CD14-positive monocyte (primary cell): ENCODE data around the gene TARS3. TPM values are rescaled to one million over a fixed set of nuclear protein-coding genes. Genes with fewer than 3 reads are reported as not detected.

Experiments
- DNase-seq, 3 donors: peaks; one replicate each; pipeline ENCODE4 v3.0.0-alpha.2; 2011 to 2022
- H2AFZ ChIP-seq: 2 replicates; pipeline ENCODE4 v1.6.0; 2012; ENCODE audit warnings: mild to moderate bottlenecking, low read depth, low read length, inconsistent platforms; ENCODE audit not compliant: insufficient read depth, poor library complexity, severe bottlenecking
- H3K27ac ChIP-seq, 2 donors: 1 replicate in 1 of 2; 2 replicates in 1 of 2; pipeline ENCODE4 v1.5.1; 2012 to 2013; ENCODE audit warnings: low read length in 2 of 2, control low read depth in 1 of 2, inconsistent platforms in 1 of 2, low read depth in 1 of 2, mild to moderate bottlenecking in 1 of 2
- H3K27me3 ChIP-seq, 2 donors: one replicate each; pipeline versions ENCODE4 v1.6.0 to v1.6.1; 2011 to 2013; ENCODE audit warnings: low read length in 2 of 2; ENCODE audit not compliant: control insufficient read depth in 2 of 2, insufficient read depth in 2 of 2
- H3K36me3 ChIP-seq, 2 donors: replicated peaks in 1 of 2; 1 replicate in 1 of 2; 2 replicates in 1 of 2; pipeline versions ENCODE4 v1.5.1 to v1.6.1; 2012 to 2013; ENCODE audit warnings: low read length in 2 of 2, control low read depth in 1 of 2, inconsistent platforms in 1 of 2, mild to moderate bottlenecking in 1 of 2; ENCODE audit not compliant: insufficient read depth in 2 of 2, control insufficient read depth in 1 of 2
- H3K4me1 ChIP-seq, 2 donors: 1 replicate in 1 of 2; 2 replicates in 1 of 2; pipeline versions ENCODE4 v1.5.1 to v1.6.1; 2012 to 2013; ENCODE audit warnings: low read length in 2 of 2, control low read depth in 1 of 2, inconsistent platforms in 1 of 2, mild to moderate bottlenecking in 1 of 2, moderate library complexity in 1 of 2; ENCODE audit not compliant: insufficient read depth in 2 of 2, control insufficient read depth in 1 of 2
- H3K4me2 ChIP-seq: replicated peaks from 2 replicates; pipeline ENCODE3; 2012; ENCODE audit warnings: low read length, moderate library complexity, mild to moderate bottlenecking; ENCODE audit not compliant: poor library complexity, severe bottlenecking; ENCODE audit errors: extremely low read depth
- H3K4me3 ChIP-seq, 3 experiments: fragments of 200-600 bp in 1 of 3; sonication (generic) in 1 of 3; replicated peaks in 1 of 3; 1 replicate in 2 of 3; 2 replicates in 1 of 3; pipeline ENCODE4 v1.5.1; 2011 to 2013; ENCODE audit warnings: low read length in 3 of 3, mild to moderate bottlenecking in 3 of 3, control low read depth in 2 of 3, low read depth in 2 of 3, inconsistent platforms in 1 of 3, moderate library complexity in 1 of 3
- H3K79me2 ChIP-seq: 2 replicates; pipeline ENCODE4 v1.6.0; 2012; ENCODE audit warnings: mild to moderate bottlenecking, control low read depth, inconsistent platforms, low read length, moderate library complexity; ENCODE audit not compliant: insufficient read depth
- H3K9ac ChIP-seq: 2 replicates; pipeline ENCODE4 v1.6.0; 2017; ENCODE audit warnings: low read length, mild to moderate bottlenecking; ENCODE audit not compliant: insufficient read depth, poor library complexity, severe bottlenecking
- H3K9me3 ChIP-seq, 2 donors: replicated peaks in 1 of 2; 1 replicate in 1 of 2; 2 replicates in 1 of 2; pipeline versions ENCODE4 v1.5.1 to v1.6.1; 2012 to 2013; ENCODE audit warnings: low read length in 2 of 2, control low read depth in 1 of 2; ENCODE audit not compliant: control insufficient read depth in 1 of 2, insufficient read depth in 1 of 2
- H4K20me1 ChIP-seq: 2 replicates; pipeline ENCODE4 v1.6.0; 2012; ENCODE audit warnings: mild to moderate bottlenecking, low read length, control low read depth, moderate library complexity; ENCODE audit not compliant: insufficient read depth
- H3K27ac Mint-ChIP-seq, 7 donors: one replicate each; pipeline ENCODE4 v1.8.0; 2020; ENCODE audit warnings: mild to moderate bottlenecking in 7 of 7, mixed read lengths in 7 of 7, moderate library complexity in 6 of 7, inconsistent platforms in 2 of 7
- H3K27me3 Mint-ChIP-seq, 3 donors: one replicate each; pipeline ENCODE4 v1.8.0; 2021 to 2022; ENCODE audit warnings: low read depth in 3 of 3, mild to moderate bottlenecking in 3 of 3, mixed read lengths in 3 of 3, moderate library complexity in 3 of 3, inconsistent platforms in 1 of 3
- H3K36me3 Mint-ChIP-seq, 2 donors: one replicate each; pipeline ENCODE4 v1.8.0; 2020; ENCODE audit warnings: mixed read lengths in 2 of 2, inconsistent platforms in 1 of 2, mild to moderate bottlenecking in 1 of 2
- H3K4me1 Mint-ChIP-seq: one replicate; pipeline ENCODE4 v1.8.0; 2020; ENCODE audit warnings: mild to moderate bottlenecking, mixed read lengths
- H3K4me3 Mint-ChIP-seq, 2 donors: one replicate each; pipeline ENCODE4 v1.8.0; 2020; ENCODE audit warnings: mild to moderate bottlenecking in 2 of 2, mixed read lengths in 2 of 2, moderate library complexity in 1 of 2
- H3K9me3 Mint-ChIP-seq, 7 donors: one replicate each; pipeline ENCODE4 v1.8.0; 2020 to 2022; ENCODE audit warnings: mixed read lengths in 7 of 7, mild to moderate bottlenecking in 6 of 7, moderate library complexity in 6 of 7, inconsistent platforms in 2 of 7
- WGBS: methylation state at CpG from one replicate; pipeline ENCODE4 v1.1.5; 2013; ENCODE audit warnings: missing lambda C conversion rate; ENCODE audit not compliant: insufficient coverage; 5-methylcytosine and 5-hydroxymethylcytosine counted together
- intact Hi-C, 2 donors: fragments of 100-400 bp; cut with micrococcal nuclease; formaldehyde crosslinking; loops; one replicate each; pipeline versions ENCODE4 v1.15.0 to v1.15.1; 2023
- polyA plus RNA-seq, 3 donors: library from polyadenylated mRNA; depleted of rRNA in 1 of 3; unstranded in 2 of 3; stranded (reverse) in 1 of 3; fragments of 300-500 nt in 2 of 3; fragments of >200 nt in 1 of 3; fragmentation: Illumina TruSeq in 2 of 3; gene quantifications; 1 replicate in 2 of 3; 2 replicates in 1 of 3; pipeline ENCODE4 v1.2.3, GENCODE V29; 2012 to 2021
- TF ChIP-seq, protein P1 (sequence below): fragments of 200-600 bp; IDR thresholded peaks from one replicate; pipeline ENCODE4 v1.8.0; 2022; ENCODE audit warnings: antibody characterized with exemption, mild to moderate bottlenecking

TARS3 gene
- polyA plus RNA-seq, 3 donors = 1.3 to 2.4 (median 1.8) TPM

DNA sequence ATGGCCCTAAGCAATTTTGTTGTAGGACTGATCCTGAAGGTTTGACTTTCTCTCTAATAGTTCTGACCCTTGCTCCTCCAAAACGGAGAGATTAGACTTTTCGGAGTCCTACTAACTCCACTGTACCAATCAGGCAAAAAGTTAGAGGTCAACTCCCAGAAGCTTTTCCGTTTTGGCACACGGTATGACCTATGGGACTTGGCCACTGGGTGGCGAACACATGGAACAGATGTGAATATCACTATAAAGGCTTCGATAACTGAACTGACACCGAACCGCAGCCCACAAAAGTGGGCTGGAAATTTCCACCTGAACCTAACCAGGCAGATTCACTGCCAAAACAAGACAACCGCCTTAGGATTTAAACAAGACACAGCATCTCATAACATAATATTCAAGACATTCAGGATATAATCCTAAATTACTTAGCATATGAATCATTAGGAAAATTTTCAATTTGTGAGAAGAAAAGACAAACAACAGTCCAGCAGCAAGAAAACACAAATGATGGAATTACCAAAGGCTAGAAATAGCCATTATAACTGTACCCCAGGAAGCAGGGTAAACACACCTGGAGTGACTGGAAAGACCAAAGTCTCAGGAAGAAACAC is 59.9 kb downstream of the TARS3 start:
- Histone ChIP-seq H3K27ac (no peak overlapping the region), H3K4me2 (no peak overlapping the region), H3K9me3 (no peaks in the 10 kb centered on the region), H3K4me3 (no peak overlapping the region), H3K79me2 (no peaks in the 10 kb centered on the region), H4K20me1 (no peaks in the 10 kb centered on the region), H3K27me3 (no peaks in the 10 kb centered on the region), H2AFZ (no peak overlapping the region), H3K9ac (no peak overlapping the region), H3K36me3 (no peaks in the 10 kb centered on the region), H3K4me1 (peaks cover 0 to under 1% of the 10 kb centered on the region in 2 donors)
- Mint-ChIP-seq H3K4me1 (peaks cover 7% of the 10 kb centered on the region), H3K4me3 (no peak overlapping the region), H3K27me3 (no peaks in the 10 kb centered on the region), H3K36me3 (peaks cover 2 to 9% of the 10 kb centered on the region in 2 donors), H3K9me3 (peaks cover 0 to 5% (median 0%) of the 10 kb centered on the region in 7 donors), H3K27ac (no peak overlapping the region)
- TF ChIP-seq, protein P1, sequence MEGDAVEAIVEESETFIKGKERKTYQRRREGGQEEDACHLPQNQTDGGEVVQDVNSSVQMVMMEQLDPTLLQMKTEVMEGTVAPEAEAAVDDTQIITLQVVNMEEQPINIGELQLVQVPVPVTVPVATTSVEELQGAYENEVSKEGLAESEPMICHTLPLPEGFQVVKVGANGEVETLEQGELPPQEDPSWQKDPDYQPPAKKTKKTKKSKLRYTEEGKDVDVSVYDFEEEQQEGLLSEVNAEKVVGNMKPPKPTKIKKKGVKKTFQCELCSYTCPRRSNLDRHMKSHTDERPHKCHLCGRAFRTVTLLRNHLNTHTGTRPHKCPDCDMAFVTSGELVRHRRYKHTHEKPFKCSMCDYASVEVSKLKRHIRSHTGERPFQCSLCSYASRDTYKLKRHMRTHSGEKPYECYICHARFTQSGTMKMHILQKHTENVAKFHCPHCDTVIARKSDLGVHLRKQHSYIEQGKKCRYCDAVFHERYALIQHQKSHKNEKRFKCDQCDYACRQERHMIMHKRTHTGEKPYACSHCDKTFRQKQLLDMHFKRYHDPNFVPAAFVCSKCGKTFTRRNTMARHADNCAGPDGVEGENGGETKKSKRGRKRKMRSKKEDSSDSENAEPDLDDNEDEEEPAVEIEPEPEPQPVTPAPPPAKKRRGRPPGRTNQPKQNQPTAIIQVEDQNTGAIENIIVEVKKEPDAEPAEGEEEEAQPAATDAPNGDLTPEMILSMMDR = peak; percentile 16
- intact Hi-C loops = no loop called here
- WGBS = 98% methylated on average over 6 of the region's 9 CpGs
- DNase-seq = no peak

DNA sequence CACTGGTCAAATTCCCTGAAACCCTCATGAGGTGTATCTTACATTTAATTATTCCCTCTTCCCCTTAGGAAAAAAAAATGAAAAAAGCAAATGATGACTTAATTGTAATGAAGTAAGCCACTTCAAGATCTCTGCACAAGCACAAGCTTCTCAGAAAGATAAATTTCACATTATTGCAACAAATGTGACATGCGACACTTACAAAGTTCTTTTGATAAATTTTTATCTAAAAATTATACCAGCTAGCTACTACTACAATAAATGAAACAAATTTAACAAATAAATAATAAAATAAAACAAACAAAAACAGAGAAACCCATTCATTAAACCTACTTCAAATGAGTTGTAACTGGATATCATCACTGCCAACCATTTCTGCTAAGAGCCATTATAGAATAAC is 62.1 kb downstream of the TARS3 start:
- no peak overlapping the region for H3K4me3 Mint-ChIP-seq
- peaks cover 0 to 5% (median 0%) of the 10 kb centered on the region in 7 donors for H3K9me3 Mint-ChIP-seq
- H3K36me3 Mint-ChIP-seq = peaks cover 0 to 8% of the 10 kb centered on the region in 2 donors
- Histone ChIP-seq H3K4me1 (peaks cover 0 to 8% of the 10 kb centered on the region in 2 donors), H3K4me2 (no peak overlapping the region), H3K79me2 (no peaks in the 10 kb centered on the region), H3K27me3 (no peaks in the 10 kb centered on the region), H3K36me3 (no peaks in the 10 kb centered on the region), H3K9me3 (no peaks in the 10 kb centered on the region), H4K20me1 (no peaks in the 10 kb centered on the region), H3K4me3 (no peak overlapping the region), H3K27ac (no peak overlapping the region), H3K9ac (no peak overlapping the region), H2AFZ (no peak overlapping the region)
- H3K27me3 Mint-ChIP-seq = no peaks in the 10 kb centered on the region
- intact Hi-C loops = no loop called here
- WGBS = no CpG with 5 or more reads among the region's 1 CpG
- no peak for DNase-seq
- no peak overlapping the region for H3K27ac Mint-ChIP-seq
- peaks cover 11% of the 10 kb centered on the region for H3K4me1 Mint-ChIP-seq
- TF ChIP-seq, protein P1 = no peak
